DOHH2 (cell line): ENCODE data around the gene CAB39L.

Experiments used
- CTCF ChIP-seq: fragments of 200-600 bp; sonication (generic); IDR thresholded peaks from one replicate; pipeline ENCODE4 v1.5.1; 2014; ENCODE audit warnings: antibody characterized with exemption, mild to moderate bottlenecking, low read depth, low read length; ENCODE audit not compliant: poor library complexity, severe bottlenecking
- EZH2phosphoT487 ChIP-seq: fragments of 200-600 bp; sonication (generic); IDR thresholded peaks from 2 replicates; pipeline ENCODE4 v1.6.1; 2017; ENCODE audit warnings: borderline replicate concordance, mild to moderate bottlenecking, antibody characterized with exemption, low read length, moderate library complexity, mixed read lengths

- no peak for TF ChIP-seq CTCF
- TF ChIP-seq EZH2phosphoT487: no peak
Observed at GRCh38 chr13:49310251-49310650, 133.6 kb downstream of the CAB39L start.
